HepG2 (cell line): ENCODE results near the gene NPHP1. TPM values are rescaled to one million over a fixed set of nuclear protein-coding genes. Genes with fewer than 3 reads are reported as not detected.

Source experiments
- FOXA1 ChIP-seq, 2 experiments: fragments of 450-650 bp in 1 of 2; sonication (generic) in 1 of 2; formaldehyde crosslinking in 1 of 2; IDR thresholded peaks; 2 replicates each; pipeline versions ENCODE4 v1.4.0 to v1.6.1; 2016 to 2020; ENCODE audit warnings: missing genetic modification reagents in 1 of 2
- NFE2L2 ChIP-seq: fragments of 150-350 bp; IDR thresholded peaks from 2 replicates; pipeline ENCODE4 v1.6.1; 2014; ENCODE audit warnings: low read length
- SIX4 ChIP-seq: sonication (generic); formaldehyde crosslinking; IDR thresholded peaks from 2 replicates; pipeline ENCODE4 v1.4.0; 2020; ENCODE audit warnings: missing genetic modification reagents
- SOX13 ChIP-seq, 3 experiments: fragments of 450-650 bp in 1 of 3; sonication (generic) in 1 of 3; formaldehyde crosslinking in 1 of 3; IDR thresholded peaks in 2 of 3; conservative IDR thresholded peaks in 1 of 3; 2 replicates each; pipeline versions ENCODE4 v1.5.0 to v1.6.1; 2016 to 2020; ENCODE audit warnings: antibody characterized with exemption in 1 of 3, mild to moderate bottlenecking in 1 of 3, missing compliant biosample characterization in 1 of 3, missing genetic modification reagents in 1 of 3, moderate library complexity in 1 of 3
- ZBTB26 ChIP-seq: IDR thresholded peaks from 2 replicates; pipeline ENCODE4 v1.6.1; 2016; ENCODE audit warnings: missing compliant biosample characterization, missing genetic modification reagents, borderline replicate concordance
- ZNF318 ChIP-seq: sonication (generic); formaldehyde crosslinking; IDR thresholded peaks from 2 replicates; pipeline ENCODE4 v1.4.0; 2020; ENCODE audit warnings: mild to moderate bottlenecking, missing genetic modification reagents
- ZNF382 ChIP-seq: sonication (generic); formaldehyde crosslinking; IDR thresholded peaks from 2 replicates; pipeline ENCODE4 v1.5.0; 2020; ENCODE audit warnings: missing genetic modification reagents, mild to moderate bottlenecking, borderline replicate concordance
- ZNF569 ChIP-seq: sonication (generic); formaldehyde crosslinking; IDR thresholded peaks from 2 replicates; pipeline ENCODE4 v1.5.0; 2020; ENCODE audit warnings: mild to moderate bottlenecking, missing genetic modification reagents, moderate library complexity, borderline replicate concordance
- polyA plus RNA-seq, 8 experiments: library from polyadenylated mRNA; depleted of rRNA in 3 of 8; stranded (reverse) in 7 of 8; unstranded in 1 of 8; fragments of >200 nt; fragmentation: Illumina TruSeq in 4 of 8; extraction: Trizol in 4 of 8; gene quantifications; 2 replicates each; pipeline versions ENCODE4 v1.2.1 to v1.2.3, GENCODE V29; 2011 to 2016; ENCODE audit warnings: low read depth in 4 of 8, missing spikeins in 1 of 8, mixed read lengths in 1 of 8; ENCODE audit not compliant: insufficient read depth in 1 of 8
- total RNA-seq, 5 experiments: library from RNA; depleted of rRNA; stranded (reverse); fragments of >200 nt; fragmentation: Illumina TruSeq; extraction: Trizol; gene quantifications; 2 replicates each; pipeline ENCODE4 v1.2.3, GENCODE V29; 2016; ENCODE audit warnings: low read depth in 1 of 5
- TF ChIP-seq, protein P1 (sequence below): sonication (generic); formaldehyde crosslinking; IDR thresholded peaks from 2 replicates; pipeline ENCODE4; 2020; ENCODE audit warnings: missing genetic modification reagents, mild to moderate bottlenecking, borderline replicate concordance
- TF ChIP-seq, protein P2 (sequence below): sonication (generic); formaldehyde crosslinking; IDR thresholded peaks from 2 replicates; pipeline ENCODE4 v1.4.0; 2020; ENCODE audit warnings: missing genetic modification reagents, borderline replicate concordance

NPHP1 gene
- total and polyA plus RNA-seq, 2 of the 13 experiments (the other 11 are each of a cell fraction or from before 2014, with no cell fraction given), result 2.7 to 4.8 TPM

GRCh38 chr2:110126086-110126773 is 78.6 kb downstream of the NPHP1 start (continued):
- TF ChIP-seq ZNF318 (CRISPR knock-in tag) (no peak), FOXA1 (IDR thresholded peaks at IDR 0.05) (no peak), FOXA1 (CRISPR knock-in tag; IDR thresholded peaks at IDR 0.05) (no peak), NFE2L2 (no peak), ZNF569 (CRISPR knock-in tag) (no peak), ZBTB26 (CRISPR knock-in tag) (no peak), SIX4 (CRISPR knock-in tag) (no peak), ZNF382 (CRISPR knock-in tag) (no peak), SOX13 (IDR thresholded peaks at IDR 0.05) (no peak), SOX13 (CRISPR knock-in tag; conservative IDR thresholded peaks at IDR 0.05 in 1 of 2, IDR thresholded peaks at IDR 0.05 in 1 of 2) (no peak)
- TF ChIP-seq, protein P1, sequence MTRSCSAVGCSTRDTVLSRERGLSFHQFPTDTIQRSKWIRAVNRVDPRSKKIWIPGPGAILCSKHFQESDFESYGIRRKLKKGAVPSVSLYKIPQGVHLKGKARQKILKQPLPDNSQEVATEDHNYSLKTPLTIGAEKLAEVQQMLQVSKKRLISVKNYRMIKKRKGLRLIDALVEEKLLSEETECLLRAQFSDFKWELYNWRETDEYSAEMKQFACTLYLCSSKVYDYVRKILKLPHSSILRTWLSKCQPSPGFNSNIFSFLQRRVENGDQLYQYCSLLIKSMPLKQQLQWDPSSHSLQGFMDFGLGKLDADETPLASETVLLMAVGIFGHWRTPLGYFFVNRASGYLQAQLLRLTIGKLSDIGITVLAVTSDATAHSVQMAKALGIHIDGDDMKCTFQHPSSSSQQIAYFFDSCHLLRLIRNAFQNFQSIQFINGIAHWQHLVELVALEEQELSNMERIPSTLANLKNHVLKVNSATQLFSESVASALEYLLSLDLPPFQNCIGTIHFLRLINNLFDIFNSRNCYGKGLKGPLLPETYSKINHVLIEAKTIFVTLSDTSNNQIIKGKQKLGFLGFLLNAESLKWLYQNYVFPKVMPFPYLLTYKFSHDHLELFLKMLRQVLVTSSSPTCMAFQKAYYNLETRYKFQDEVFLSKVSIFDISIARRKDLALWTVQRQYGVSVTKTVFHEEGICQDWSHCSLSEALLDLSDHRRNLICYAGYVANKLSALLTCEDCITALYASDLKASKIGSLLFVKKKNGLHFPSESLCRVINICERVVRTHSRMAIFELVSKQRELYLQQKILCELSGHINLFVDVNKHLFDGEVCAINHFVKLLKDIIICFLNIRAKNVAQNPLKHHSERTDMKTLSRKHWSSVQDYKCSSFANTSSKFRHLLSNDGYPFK, result no peak
- TF ChIP-seq, protein P2, sequence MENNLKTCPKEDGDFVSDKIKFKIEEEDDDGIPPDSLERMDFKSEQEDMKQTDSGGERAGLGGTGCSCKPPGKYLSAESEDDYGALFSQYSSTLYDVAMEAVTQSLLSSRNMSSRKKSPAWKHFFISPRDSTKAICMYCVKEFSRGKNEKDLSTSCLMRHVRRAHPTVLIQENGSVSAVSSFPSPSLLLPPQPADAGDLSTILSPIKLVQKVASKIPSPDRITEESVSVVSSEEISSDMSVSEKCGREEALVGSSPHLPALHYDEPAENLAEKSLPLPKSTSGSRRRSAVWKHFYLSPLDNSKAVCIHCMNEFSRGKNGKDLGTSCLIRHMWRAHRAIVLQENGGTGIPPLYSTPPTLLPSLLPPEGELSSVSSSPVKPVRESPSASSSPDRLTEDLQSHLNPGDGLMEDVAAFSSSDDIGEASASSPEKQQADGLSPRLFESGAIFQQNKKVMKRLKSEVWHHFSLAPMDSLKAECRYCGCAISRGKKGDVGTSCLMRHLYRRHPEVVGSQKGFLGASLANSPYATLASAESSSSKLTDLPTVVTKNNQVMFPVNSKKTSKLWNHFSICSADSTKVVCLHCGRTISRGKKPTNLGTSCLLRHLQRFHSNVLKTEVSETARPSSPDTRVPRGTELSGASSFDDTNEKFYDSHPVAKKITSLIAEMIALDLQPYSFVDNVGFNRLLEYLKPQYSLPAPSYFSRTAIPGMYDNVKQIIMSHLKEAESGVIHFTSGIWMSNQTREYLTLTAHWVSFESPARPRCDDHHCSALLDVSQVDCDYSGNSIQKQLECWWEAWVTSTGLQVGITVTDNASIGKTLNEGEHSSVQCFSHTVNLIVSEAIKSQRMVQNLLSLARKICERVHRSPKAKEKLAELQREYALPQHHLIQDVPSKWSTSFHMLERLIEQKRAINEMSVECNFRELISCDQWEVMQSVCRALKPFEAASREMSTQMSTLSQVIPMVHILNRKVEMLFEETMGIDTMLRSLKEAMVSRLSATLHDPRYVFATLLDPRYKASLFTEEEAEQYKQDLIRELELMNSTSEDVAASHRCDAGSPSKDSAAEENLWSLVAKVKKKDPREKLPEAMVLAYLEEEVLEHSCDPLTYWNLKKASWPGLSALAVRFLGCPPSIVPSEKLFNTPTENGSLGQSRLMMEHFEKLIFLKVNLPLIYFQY (CRISPR knock-in tag), result no peak
